HG03108 (cell line): ENCODE data around the gene MIX23.
A peak's percentile ranks its signal among the peaks of the same experiment; 100 is the strongest.

Experiments
- ATAC-seq: cut with Tn5 transposase; IDR thresholded peaks from one replicate; pipeline ENCODE4 v1.9.1; 2021; ENCODE audit warnings: moderate library complexity; ENCODE audit not compliant: unreplicated experiment

The MIX23 gene

GRCh38 chr3:122382888-122383666 is at the start of gene MIX23:
Gene MIX23, minus strand, starts transcription at chr3:122383231. Its CDS starts 7 bp downstream, at chr3:122383224.
- peak; percentile 43 for ATAC-seq

- no peak for ATAC-seq
Measured at GRCh38 chr3:122430371-122430770, 47.3 kb upstream of the MIX23 start.

GRCh38 chr3:122427857-122428471 is 44.9 kb upstream of the MIX23 start:
- ATAC-seq: no peak

GRCh38 chr3:122421836-122422235 is 38.8 kb upstream of the MIX23 start:
- ATAC-seq: no peak

GRCh38 chr3:122421101-122421500 is 38.1 kb upstream of the MIX23 start:
- no peak for ATAC-seq

- no peak for ATAC-seq
Measured at GRCh38 chr3:122416966-122417365, 33.9 kb upstream of the MIX23 start.

- peak; percentile 77 for ATAC-seq
Measured at GRCh38 chr3:122415762-122416654, 33.0 kb upstream of the MIX23 start, which contains the start of gene WDR5B. Gene WDR5B, minus strand, starts transcription at chr3:122416062. Its CDS starts 534 bp downstream, at chr3:122415528.

- ATAC-seq: peak; percentile 53
Measured at GRCh38 chr3:122415104-122415744, 32.2 kb upstream of the MIX23 start.

GRCh38 chr3:122414391-122414790 is 31.4 kb upstream of the MIX23 start:
- ATAC-seq: no peak

- ATAC-seq: no peak
Measured at GRCh38 chr3:122410639-122411038, 27.6 kb upstream of the MIX23 start.

- ATAC-seq: no peak
Measured at GRCh38 chr3:122410111-122410510, 27.1 kb upstream of the MIX23 start.

GRCh38 chr3:122409446-122409845 is 26.4 kb upstream of the MIX23 start:
- no peak for ATAC-seq

GRCh38 chr3:122407946-122408345 is 24.9 kb upstream of the MIX23 start:
- no peak for ATAC-seq

- no peak for ATAC-seq
Measured at GRCh38 chr3:122406198-122406597, 23.2 kb upstream of the MIX23 start.

GRCh38 chr3:122405015-122405414 is 22.0 kb upstream of the MIX23 start:
- no peak for ATAC-seq

GRCh38 chr3:122403489-122403888 is 20.5 kb upstream of the MIX23 start:
- ATAC-seq: no peak

GRCh38 chr3:122398920-122399319 is 15.9 kb upstream of the MIX23 start:
- ATAC-seq: no peak

- no peak for ATAC-seq
Measured at GRCh38 chr3:122397201-122397600, 14.2 kb upstream of the MIX23 start.

GRCh38 chr3:122396511-122396910 is 13.5 kb upstream of the MIX23 start:
- ATAC-seq: no peak

GRCh38 chr3:122395582-122395981 is 12.6 kb upstream of the MIX23 start:
- ATAC-seq: no peak

- no peak for ATAC-seq
Measured at GRCh38 chr3:122394173-122394572, 11.1 kb upstream of the MIX23 start.
